Lung (tissue), 12 donors: Measurements from ENCODE around the gene ADAMTS17. TPM values are rescaled to one million over a fixed set of nuclear protein-coding genes. Genes with fewer than 3 reads are reported as not detected.

Experiments
- ATAC-seq: fragments of 200-7000 bp; cut with Tn5 transposase; one replicate; pipeline ENCODE4 v1.9.1; 2020; ENCODE audit warnings: moderate number of reproducible peaks; ENCODE audit not compliant: insufficient read depth, low FRiP score
- DNase-seq, 3 donors: peaks; one replicate each; pipeline ENCODE4 v3.0.0-alpha.2; 2013 to 2017
- H3K27ac ChIP-seq, 2 donors: one replicate each; pipeline ENCODE4 v1.5.1; 2013; ENCODE audit warnings: mild to moderate bottlenecking in 2 of 2, moderate library complexity in 2 of 2, control low read depth in 1 of 2, inconsistent platforms in 1 of 2, low read depth in 1 of 2, low read length in 1 of 2
- H3K27me3 ChIP-seq, 3 donors: one replicate each; pipeline ENCODE4 v1.5.1; 2013; ENCODE audit warnings: low read length in 2 of 3; ENCODE audit not compliant: control insufficient read depth in 3 of 3, insufficient read depth in 3 of 3
- H3K36me3 ChIP-seq, 4 donors: one replicate each; pipeline ENCODE4 v1.5.1; 2013; ENCODE audit warnings: low read length in 4 of 4, mild to moderate bottlenecking in 1 of 4, moderate library complexity in 1 of 4; ENCODE audit not compliant: control insufficient read depth in 4 of 4, insufficient read depth in 4 of 4
- H3K4me1 ChIP-seq, 5 donors: one replicate each; pipeline ENCODE4 v1.5.1; 2013; ENCODE audit warnings: low read length in 5 of 5, mild to moderate bottlenecking in 2 of 5, moderate library complexity in 1 of 5; ENCODE audit not compliant: control insufficient read depth in 5 of 5, insufficient read depth in 5 of 5
- H3K4me3 ChIP-seq: one replicate; pipeline ENCODE4 v1.5.1; 2013; ENCODE audit warnings: mild to moderate bottlenecking, control low read depth, moderate library complexity
- H3K9ac ChIP-seq, 2 donors: one replicate each; pipeline ENCODE4 v1.5.1; 2013; ENCODE audit warnings: low read length in 2 of 2, control low read depth in 1 of 2; ENCODE audit not compliant: insufficient read depth in 1 of 2
- H3K9me3 ChIP-seq, 4 donors: one replicate each; pipeline ENCODE4 v1.5.1; 2013; ENCODE audit warnings: low read length in 3 of 4, mild to moderate bottlenecking in 1 of 4, moderate library complexity in 1 of 4; ENCODE audit not compliant: control insufficient read depth in 4 of 4, insufficient read depth in 3 of 4
- WGBS, 2 donors: extraction: QIAGEN DNeasy Blood & Tissue Kit; methylation state at CpG; one replicate each; pipeline ENCODE4 v1.1.7; 2013; 5-methylcytosine and 5-hydroxymethylcytosine counted together
- polyA plus RNA-seq, 2 donors: library from polyadenylated mRNA; stranded (reverse); fragments of 200-250 nt; gene quantifications; one replicate each; pipeline ENCODE4 v1.2.1, GENCODE V29; 2013
- total RNA-seq, 2 donors: library from RNA; depleted of rRNA in 1 of 2; stranded (reverse); fragments of >200 nt in 1 of 2; gene quantifications; one replicate each; pipeline ENCODE4 v1.2.1, GENCODE V29; 2014 to 2021
- TF ChIP-seq, protein P1 (sequence below): IDR thresholded peaks from 2 replicates; pipeline ENCODE4 v1.5.1; 2012; ENCODE audit warnings: mild to moderate bottlenecking; ENCODE audit errors: control extremely low read depth, extremely low read depth
- donor health status: control.
- donor health status: control.
- donor health status: Bipolar disorder and iron deficiency.
- donor health status: healthy.
- donor health status: DM: yes; HTN: yes; CAD: no.

The ADAMTS17 gene
- total and polyA plus RNA-seq, 4 donors = 0.47 to 6.6 (median 2.2) TPM

DNA sequence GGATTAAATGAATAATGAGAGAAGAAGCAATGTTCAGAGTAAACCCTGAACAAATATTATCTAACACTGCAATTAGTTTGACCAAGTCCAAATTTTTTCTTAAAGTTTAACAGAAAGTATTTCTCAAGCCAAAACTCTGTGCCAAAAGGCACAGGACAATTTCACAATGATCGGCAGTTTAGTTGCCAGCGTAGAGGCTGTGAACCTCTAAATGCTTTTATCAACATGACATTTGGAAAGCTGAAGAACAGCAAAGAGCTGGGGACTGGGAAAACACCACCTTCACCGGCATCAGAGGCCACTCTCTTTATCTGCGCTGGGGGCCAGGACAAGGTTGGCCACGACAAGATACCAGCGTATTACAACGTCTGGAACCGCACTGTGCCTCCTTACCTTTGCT is 125.6 kb downstream of the ADAMTS17 start:
- DNase-seq (peak; percentile 56 to 90 (median 89)), ATAC-seq (no peak)
- Histone ChIP-seq H3K4me3 (no peak overlapping the region), H3K36me3 (no peaks in the 10 kb centered on the region), H3K9ac (no peak overlapping the region), H3K9me3 (no peaks in the 10 kb centered on the region), H3K27ac (no peak overlapping the region), H3K27me3 (no peaks in the 10 kb centered on the region), H3K4me1 (peaks cover 0 to 28% (median 7%) of the 10 kb centered on the region in 5 donors)
- 82 to 90% methylated on average over 8 of the region's 8 CpGs for WGBS, 2 donors
- TF ChIP-seq, protein P1, sequence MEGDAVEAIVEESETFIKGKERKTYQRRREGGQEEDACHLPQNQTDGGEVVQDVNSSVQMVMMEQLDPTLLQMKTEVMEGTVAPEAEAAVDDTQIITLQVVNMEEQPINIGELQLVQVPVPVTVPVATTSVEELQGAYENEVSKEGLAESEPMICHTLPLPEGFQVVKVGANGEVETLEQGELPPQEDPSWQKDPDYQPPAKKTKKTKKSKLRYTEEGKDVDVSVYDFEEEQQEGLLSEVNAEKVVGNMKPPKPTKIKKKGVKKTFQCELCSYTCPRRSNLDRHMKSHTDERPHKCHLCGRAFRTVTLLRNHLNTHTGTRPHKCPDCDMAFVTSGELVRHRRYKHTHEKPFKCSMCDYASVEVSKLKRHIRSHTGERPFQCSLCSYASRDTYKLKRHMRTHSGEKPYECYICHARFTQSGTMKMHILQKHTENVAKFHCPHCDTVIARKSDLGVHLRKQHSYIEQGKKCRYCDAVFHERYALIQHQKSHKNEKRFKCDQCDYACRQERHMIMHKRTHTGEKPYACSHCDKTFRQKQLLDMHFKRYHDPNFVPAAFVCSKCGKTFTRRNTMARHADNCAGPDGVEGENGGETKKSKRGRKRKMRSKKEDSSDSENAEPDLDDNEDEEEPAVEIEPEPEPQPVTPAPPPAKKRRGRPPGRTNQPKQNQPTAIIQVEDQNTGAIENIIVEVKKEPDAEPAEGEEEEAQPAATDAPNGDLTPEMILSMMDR = no peak

DNA sequence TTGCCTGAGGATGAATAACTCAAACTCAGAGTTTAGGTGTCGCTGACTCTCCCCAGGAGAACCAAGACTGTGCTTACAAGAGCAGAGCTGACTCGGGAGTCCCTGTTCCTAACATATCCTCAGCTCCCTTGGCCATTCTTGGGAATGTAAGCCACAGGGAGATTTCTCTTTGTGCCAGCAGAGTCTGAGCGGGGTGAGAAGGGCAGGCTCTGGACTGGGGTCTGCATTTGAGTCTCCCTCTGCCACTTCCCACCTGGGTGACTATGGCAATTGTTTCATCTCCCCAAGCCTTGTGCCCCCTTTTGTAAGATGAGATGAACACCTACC is 126.0 kb downstream of the ADAMTS17 start:
- ATAC-seq = no peak

DNA sequence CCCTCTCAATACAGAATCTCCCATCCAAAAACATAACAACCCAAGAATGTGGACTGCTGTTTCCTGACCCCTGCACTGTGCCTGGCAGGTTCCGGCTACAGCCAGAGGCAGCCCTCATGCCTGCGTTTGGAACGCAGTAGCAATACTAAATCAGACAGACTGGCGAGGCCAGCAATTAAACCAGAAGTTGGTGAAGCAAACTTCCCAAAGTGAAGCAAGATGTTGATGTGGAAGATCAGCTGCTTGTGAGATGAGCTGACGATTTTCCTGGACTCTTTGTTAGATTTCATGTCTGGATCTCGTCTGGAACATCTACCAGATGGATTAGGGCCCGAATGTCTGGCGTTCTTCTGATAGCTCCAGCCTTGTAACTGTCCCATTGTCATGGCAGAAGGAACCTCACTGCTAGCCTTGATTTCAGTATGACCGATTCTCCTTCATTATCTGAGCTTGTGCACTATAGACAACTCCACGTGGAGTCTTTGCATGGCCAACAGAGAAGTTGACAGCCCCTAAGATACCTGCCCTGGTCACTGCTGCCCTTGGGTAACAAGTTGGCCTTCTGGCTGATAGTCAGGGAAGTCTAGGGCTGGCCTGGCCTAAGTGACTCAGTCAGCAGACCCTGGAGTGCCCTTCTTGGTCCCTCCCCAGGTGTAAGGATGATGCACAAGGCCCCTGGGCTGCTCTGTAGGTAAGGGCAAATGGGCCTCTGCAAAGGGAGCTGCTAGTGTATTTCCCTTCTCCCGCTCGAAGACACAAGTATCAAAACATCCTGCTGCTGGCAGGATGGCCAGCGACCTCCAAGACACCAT is 126.5 kb downstream of the ADAMTS17 start:
- WGBS, 2 donors = 75 to 79% methylated on average over 13 of the region's 13 CpGs
- H3K36me3 ChIP-seq = no peaks in the 10 kb centered on the region
- DNase-seq (peak in 1 of 3 donors; percentile 31), ATAC-seq (no peak)
- peak overlapping the region in 1 of 2 donors; percentile 55 for H3K27ac ChIP-seq
- H3K4me3 ChIP-seq = no peak overlapping the region
- no peak overlapping the region for H3K9ac ChIP-seq
- peaks cover 0 to 28% (median 7%) of the 10 kb centered on the region in 5 donors for H3K4me1 ChIP-seq
- no peaks in the 10 kb centered on the region for H3K27me3 ChIP-seq
- H3K9me3 ChIP-seq = no peaks in the 10 kb centered on the region
- TF ChIP-seq, protein P1 = no peak

More for the DNA sequence above, 126.0 kb downstream of the ADAMTS17 start:
- 74 to 76% methylated on average over 3 of the region's 3 CpGs for WGBS, 2 donors
- TF ChIP-seq, protein P1 = no peak
- Histone ChIP-seq H3K27me3 (no peaks in the 10 kb centered on the region), H3K9me3 (no peaks in the 10 kb centered on the region), H3K4me3 (no peak overlapping the region), H3K27ac (peak overlapping the region in 1 of 2 donors; percentile 55), H3K36me3 (no peaks in the 10 kb centered on the region), H3K9ac (no peak overlapping the region), H3K4me1 (peaks cover 0 to 28% (median 7%) of the 10 kb centered on the region in 5 donors)
- DNase-seq = peak in 1 of 3 donors; percentile 27
